Naive thymus-derived CD4-positive, alpha-beta T cell (primary cell): ENCODE results near the gene RAB6D. TPM values are rescaled to one million over a fixed set of nuclear protein-coding genes. Genes with fewer than 3 reads are reported as not detected.
A peak's percentile ranks its signal among the peaks of the same experiment; 100 is the strongest.
"Not testable (repeated sequence)": the region's sequence is repeated elsewhere in the genome, so short reads cannot be mapped to it uniquely, and the experiment has no call there.

Experiments
- ATAC-seq: fragments of 150-1000 bp; cut with Tn5 transposase; 2 replicates; pipeline ENCODE4 v1.10.0; 2021; ENCODE audit warnings: mild to moderate bottlenecking, moderate library complexity
- CTCF ChIA-PET: fragments of 350-600 bp; sonication (Branson Sonifier 250); formaldehyde crosslinking; loops from one replicate; lab custom pipeline; 2021; ENCODE audit warnings: antibody characterized with exemption; lab: Charles Lee
- POLR2A ChIA-PET: fragments of 350-600 bp; sonication (Branson Sonifier 250); formaldehyde crosslinking; loops from one replicate; lab custom pipeline; 2021; ENCODE audit warnings: antibody characterized with exemption, inconsistent platforms; lab: Charles Lee
- DNase-seq, 9 donors: peaks; one replicate each; pipeline versions ENCODE4 v3.0.0 to v3.0.0-alpha.2; 2020 to 2022; ENCODE audit warnings: mixed read lengths in 1 of 9
- H3K27ac ChIP-seq: one replicate; pipeline ENCODE4 v1.7.0; 2013; ENCODE audit warnings: mild to moderate bottlenecking, low read depth, low read length, moderate library complexity
- H3K27me3 ChIP-seq, 2 donors: one replicate each; pipeline ENCODE4 v1.7.0; 2013; ENCODE audit warnings: low read length in 2 of 2, mild to moderate bottlenecking in 2 of 2, moderate library complexity in 2 of 2; ENCODE audit not compliant: control insufficient read depth in 2 of 2, insufficient read depth in 2 of 2
- H3K36me3 ChIP-seq, 3 experiments: 1 replicate in 2 of 3; 2 replicates in 1 of 3; pipeline ENCODE4 v1.7.0; 2013; ENCODE audit warnings: low read length in 3 of 3, mild to moderate bottlenecking in 3 of 3, moderate library complexity in 1 of 3; ENCODE audit not compliant: insufficient read depth in 3 of 3, control insufficient read depth in 2 of 3
- H3K4me1 ChIP-seq, 2 donors: one replicate each; pipeline ENCODE4 v1.7.0; 2013; ENCODE audit warnings: low read length in 2 of 2, mild to moderate bottlenecking in 2 of 2, moderate library complexity in 1 of 2; ENCODE audit not compliant: control insufficient read depth in 2 of 2, insufficient read depth in 2 of 2
- H3K4me3 ChIP-seq: 2 replicates; pipeline ENCODE4 v1.7.0; 2013; ENCODE audit warnings: mild to moderate bottlenecking, low read length
- H3K9me3 ChIP-seq, 3 experiments: 1 replicate in 2 of 3; 2 replicates in 1 of 3; pipeline ENCODE4 v1.7.0; 2013; ENCODE audit warnings: low read length in 3 of 3; ENCODE audit not compliant: control insufficient read depth in 2 of 3
- H3K27ac Mint-ChIP-seq, 9 donors: one replicate each; pipeline ENCODE4 v1.8.0; 2020 to 2022; ENCODE audit warnings: mixed read lengths in 9 of 9, mild to moderate bottlenecking in 8 of 9, moderate library complexity in 5 of 9, inconsistent platforms in 2 of 9
- H3K27me3 Mint-ChIP-seq, 5 donors: one replicate each; pipeline ENCODE4 v1.8.0; 2021 to 2022; ENCODE audit warnings: mixed read lengths in 5 of 5, mild to moderate bottlenecking in 1 of 5
- H3K36me3 Mint-ChIP-seq, 5 donors: one replicate each; pipeline ENCODE4 v1.8.0; 2020 to 2022; ENCODE audit warnings: mixed read lengths in 5 of 5, mild to moderate bottlenecking in 3 of 5, inconsistent platforms in 1 of 5
- H3K4me1 Mint-ChIP-seq, 7 donors: one replicate each; pipeline ENCODE4 v1.8.0; 2020 to 2022; ENCODE audit warnings: mixed read lengths in 7 of 7, mild to moderate bottlenecking in 3 of 7, inconsistent platforms in 1 of 7
- H3K4me3 Mint-ChIP-seq, 10 donors: one replicate each; pipeline ENCODE4 v1.8.0; 2020 to 2022; ENCODE audit warnings: mild to moderate bottlenecking in 10 of 10, mixed read lengths in 10 of 10, moderate library complexity in 6 of 10, inconsistent platforms in 2 of 10
- H3K9me3 Mint-ChIP-seq, 11 donors: one replicate each; pipeline ENCODE4 v1.8.0; 2020 to 2022; ENCODE audit warnings: mixed read lengths in 11 of 11, mild to moderate bottlenecking in 4 of 11, inconsistent platforms in 1 of 11, moderate library complexity in 1 of 11
- intact Hi-C, 2 donors: fragments of 100-400 bp; cut with micrococcal nuclease; formaldehyde crosslinking; loops; one replicate each; pipeline ENCODE4 v1.15.1; 2023
- polyA plus RNA-seq, 2 donors: library from polyadenylated mRNA; unstranded; fragments of 300-500 nt; fragmentation: Illumina TruSeq; gene quantifications; one replicate each; pipeline ENCODE4 v1.2.3, GENCODE V29; 2021
- total RNA-seq, 6 experiments: library from RNA in 5 of 6; stranded (reverse) in 5 of 6; gene quantifications; 1 replicate in 5 of 6; 2 replicates in 1 of 6; pipeline ENCODE4 v1.2.3 and lab custom pipeline; 2021 to 2026

RAB6D gene
- total RNA-seq (not detected), polyA plus RNA-seq (not detected), total RNA-seq (lab: John Stamatoyannopoulos, UW) (not detected)

- H3K27me3 ChIP-seq, intact Hi-C loops, H3K36me3 Mint-ChIP-seq, H3K27ac Mint-ChIP-seq, H3K9me3 ChIP-seq, H3K27ac ChIP-seq, ATAC-seq, H3K9me3 Mint-ChIP-seq, H3K36me3 ChIP-seq, H3K4me1 ChIP-seq, POLR2A ChIA-PET, H3K4me3 ChIP-seq, CTCF ChIA-PET, DNase-seq: not testable (repeated sequence)
- peaks cover 3 to 15% (median 13%) of the 10 kb centered on the region in 7 donors for H3K4me1 Mint-ChIP-seq
- H3K4me3 Mint-ChIP-seq, result peak within 1 kb of the TSS in 9 of 10 donors; percentile 22 to 69 (median 47)
- H3K27me3 Mint-ChIP-seq, result peaks cover 49 to 69% (median 52%) of the 10 kb centered on the region in 5 donors
Observed at GRCh38 chr2:131363703-131364186, at the start of gene RAB6D. Gene RAB6D (minus strand): TSS chr2:131364168. CDS start chr2:131363720, 448 bp downstream.

GRCh38 chr2:131413148-131413747 lies 49.3 kb upstream of the RAB6D start:
- H3K27me3 ChIP-seq, result peaks cover 0 to 3% of the 10 kb centered on the region in 2 donors
- H3K4me3 Mint-ChIP-seq, result no peak overlapping the region
- no peaks in the 10 kb centered on the region for H3K9me3 Mint-ChIP-seq
- peaks cover 0 to 10% (median 0%) of the 10 kb centered on the region in 7 donors for H3K4me1 Mint-ChIP-seq
- DNase-seq (peak in 5 of 9 donors; percentile 36 to 48 (median 42)), ATAC-seq (peak; percentile 75)
- no peaks in the 10 kb centered on the region for H3K9me3 ChIP-seq
- H3K27ac ChIP-seq, result no peak overlapping the region
- CTCF ChIA-PET, result interaction anchor here (1.6 to 1.8 kb wide), 2 partner anchors 80 to 259 kb away, joined by 7 to 8 read pairs; partner anchors contain the start of gene MZT2A
- no peaks in the 10 kb centered on the region for H3K36me3 Mint-ChIP-seq
- no peaks in the 10 kb centered on the region for H3K36me3 ChIP-seq
- peaks cover 20 to 57% (median 44%) of the 10 kb centered on the region in 5 donors for H3K27me3 Mint-ChIP-seq
- H3K4me1 ChIP-seq, result no peaks in the 10 kb centered on the region
- H3K4me3 ChIP-seq, result no peak overlapping the region
- intact Hi-C loops, result loop anchor here (1.0 to 10.0 kb wide), 9 partner anchors 79 to 732 kb away; partner anchors contain the start of genes MZT2A (in 2 of the 2) and CCDC74A (in 1 of the 2)
- H3K27ac Mint-ChIP-seq, result no peak overlapping the region
- POLR2A ChIA-PET, result interaction anchor here (0.6 to 1.4 kb wide), 2 partner anchors 80 to 225 kb away, joined by 3 to 4 read pairs; no protein-coding TSS in a partner anchor

DNA sequence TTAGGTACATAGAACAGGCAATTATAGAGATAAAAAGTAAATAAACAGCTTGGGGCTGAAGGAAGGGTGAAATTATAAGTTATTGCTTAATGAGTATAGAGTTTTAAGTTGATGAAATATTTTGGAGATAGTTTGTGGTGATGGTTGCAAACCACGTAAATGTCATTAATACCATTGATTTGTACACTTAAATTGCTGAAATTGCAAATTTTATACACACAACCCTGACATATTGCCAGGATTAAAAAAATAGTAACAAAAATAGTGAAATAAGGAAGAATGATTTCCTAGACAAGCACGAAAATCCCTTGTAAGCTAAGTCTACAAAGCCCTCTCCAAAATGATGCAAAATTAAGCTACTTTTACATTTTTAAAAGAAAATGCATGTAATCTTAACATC lies 46.2 kb upstream of the RAB6D start:
- CTCF ChIA-PET, result no interaction called here
- H3K36me3 Mint-ChIP-seq, result no peaks in the 10 kb centered on the region

DNA sequence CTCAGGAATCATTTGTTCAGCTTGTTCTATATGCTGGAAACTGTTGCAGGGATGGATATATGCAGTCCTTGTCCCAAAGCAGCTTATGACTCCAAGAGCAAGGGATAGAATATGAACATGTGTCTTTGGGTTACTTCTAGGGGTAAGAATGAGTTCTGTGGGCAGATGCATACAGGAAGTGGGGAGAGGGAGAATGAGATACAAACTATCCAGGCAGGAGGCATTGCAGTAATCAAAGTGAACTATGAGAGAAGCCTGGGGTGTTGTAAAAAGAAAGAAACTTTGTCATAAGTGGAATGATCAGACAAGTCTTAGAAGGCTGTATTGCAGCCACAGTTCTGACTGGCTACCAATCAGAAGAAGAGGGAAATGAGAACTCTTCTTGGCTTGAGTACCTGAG lies 44.8 kb upstream of the RAB6D start:
- Mint-ChIP-seq H3K9me3 (no peaks in the 10 kb centered on the region), H3K27ac (no peak overlapping the region), H3K27me3 (peaks cover 25 to 43% (median 38%) of the 10 kb centered on the region in 5 donors), H3K4me3 (no peak overlapping the region), H3K4me1 (peaks cover 0 to 15% (median 0%) of the 10 kb centered on the region in 7 donors), H3K36me3 (no peaks in the 10 kb centered on the region)
- DNase-seq (no peak), ATAC-seq (no peak)
- H3K9me3 ChIP-seq, result no peaks in the 10 kb centered on the region
- no peak overlapping the region for H3K27ac ChIP-seq
- H3K27me3 ChIP-seq, result peaks cover 0 to 3% of the 10 kb centered on the region in 2 donors
- intact Hi-C loops, result no loop called here
- POLR2A ChIA-PET, result no interaction called here
- no peaks in the 10 kb centered on the region for H3K4me1 ChIP-seq
- H3K36me3 ChIP-seq, result no peaks in the 10 kb centered on the region
- H3K4me3 ChIP-seq, result no peak overlapping the region
- CTCF ChIA-PET, result no interaction called here

More for the DNA sequence above, 46.2 kb upstream of the RAB6D start:
- Mint-ChIP-seq H3K27me3 (peaks cover 25 to 42% (median 37%) of the 10 kb centered on the region in 5 donors), H3K27ac (no peak overlapping the region), H3K9me3 (no peaks in the 10 kb centered on the region), H3K4me1 (peaks cover 0 to 10% (median 0%) of the 10 kb centered on the region in 7 donors), H3K4me3 (no peak overlapping the region)
- Histone ChIP-seq H3K9me3 (no peaks in the 10 kb centered on the region), H3K36me3 (no peaks in the 10 kb centered on the region), H3K27me3 (peaks cover 0 to 3% of the 10 kb centered on the region in 2 donors), H3K4me1 (no peaks in the 10 kb centered on the region), H3K4me3 (no peak overlapping the region), H3K27ac (no peak overlapping the region)
- ATAC-seq, result no peak
- intact Hi-C loops, result loop anchor here (5.0 to 10.0 kb wide), 6 partner anchors 115 to 735 kb away; partner anchors contain the start of gene CCDC74A (in 1 of the 2)
- POLR2A ChIA-PET, result no interaction called here
- DNase-seq, result no peak

DNA sequence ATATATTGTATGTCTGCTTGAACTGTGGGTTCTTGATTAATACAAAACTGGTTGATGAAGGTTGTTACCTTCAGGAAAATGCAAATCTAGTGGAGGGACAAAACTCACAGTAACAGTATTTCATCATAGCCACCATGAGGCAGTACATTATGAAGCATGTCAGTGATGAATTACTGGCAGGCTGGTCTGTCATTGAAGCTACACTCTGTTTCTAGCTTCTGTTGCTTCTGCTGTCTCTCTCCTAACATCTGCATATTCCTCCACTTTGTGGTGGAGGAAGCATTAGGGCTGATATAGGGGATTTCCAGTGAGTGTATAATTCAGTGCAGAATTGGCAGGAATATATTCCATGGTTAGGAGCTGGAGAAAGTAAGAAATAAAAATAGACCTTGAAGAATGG lies 44.2 kb upstream of the RAB6D start:
- Mint-ChIP-seq H3K4me1 (peaks cover 0 to 13% (median 0%) of the 10 kb centered on the region in 7 donors), H3K27me3 (peaks cover 22 to 41% (median 37%) of the 10 kb centered on the region in 5 donors), H3K4me3 (no peak overlapping the region), H3K9me3 (no peaks in the 10 kb centered on the region), H3K27ac (no peak overlapping the region), H3K36me3 (no peaks in the 10 kb centered on the region)
- H3K4me1 ChIP-seq, result no peaks in the 10 kb centered on the region
- no peaks in the 10 kb centered on the region for H3K9me3 ChIP-seq
- intact Hi-C loops, result no loop called here
- H3K27me3 ChIP-seq, result peaks cover 0 to 3% of the 10 kb centered on the region in 2 donors
- no peak overlapping the region for H3K27ac ChIP-seq
- DNase-seq (no peak), ATAC-seq (no peak)
- no peak overlapping the region for H3K4me3 ChIP-seq
- CTCF ChIA-PET, result no interaction called here
- no peaks in the 10 kb centered on the region for H3K36me3 ChIP-seq
- POLR2A ChIA-PET, result no interaction called here

DNA sequence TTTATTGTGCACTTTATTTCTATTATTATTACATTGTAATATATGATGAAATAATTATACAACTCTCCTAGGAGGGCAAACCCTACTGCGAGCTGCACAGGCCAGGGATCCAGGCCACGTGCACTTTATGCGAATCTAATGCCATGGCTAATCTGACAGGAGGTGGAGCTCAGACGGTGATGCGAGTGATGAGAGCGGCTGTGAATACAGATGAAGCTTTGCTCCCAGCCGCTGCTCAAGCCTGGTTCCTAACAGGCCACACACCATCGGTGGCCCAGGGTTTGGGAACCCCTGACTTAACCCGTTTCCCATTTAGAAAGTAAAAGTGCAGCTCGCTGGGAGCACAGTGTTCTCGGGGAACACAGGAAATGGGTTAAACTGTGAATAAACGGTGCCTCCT lies 40.8 kb upstream of the RAB6D start:
- H3K36me3 Mint-ChIP-seq, result no peaks in the 10 kb centered on the region
- intact Hi-C loops, result no loop called here
- peaks cover 13 to 43% (median 36%) of the 10 kb centered on the region in 5 donors for H3K27me3 Mint-ChIP-seq
- ChIA-PET CTCF (no interaction called here), POLR2A (no interaction called here)
- Histone ChIP-seq H3K27me3 (peaks cover 0 to under 1% of the 10 kb centered on the region in 2 donors), H3K27ac (no peak overlapping the region), H3K36me3 (no peaks in the 10 kb centered on the region), H3K9me3 (no peaks in the 10 kb centered on the region), H3K4me1 (no peaks in the 10 kb centered on the region), H3K4me3 (no peak overlapping the region)
- ATAC-seq (no peak), DNase-seq (no peak)
- H3K4me3 Mint-ChIP-seq, result peak overlapping the region in 1 of 10 donors; percentile 44
- peak overlapping the region in 1 of 9 donors; percentile 14 for H3K27ac Mint-ChIP-seq
- H3K4me1 Mint-ChIP-seq, result peaks cover 0 to 11% (median 0%) of the 10 kb centered on the region in 7 donors
- no peaks in the 10 kb centered on the region for H3K9me3 Mint-ChIP-seq
